GM23338 (cell line): ENCODE measurements around the gene SEMA5A.

Source experiments
- CTCF ChIP-seq, 2 experiments: fragments of 200-600 bp in 1 of 2; sonication (generic) in 1 of 2; conservative IDR thresholded peaks; 2 replicates each; pipeline versions ENCODE4 v1.5.1 to v1.6.1; 2016 to 2017; ENCODE audit warnings: antibody characterized with exemption in 2 of 2, low read depth in 2 of 2, mild to moderate bottlenecking in 2 of 2, moderate library complexity in 1 of 2
- EZH2 ChIP-seq: fragments of 200-600 bp; sonication (generic); IDR thresholded peaks from one replicate; pipeline ENCODE4 v1.8.0; 2017; ENCODE audit warnings: antibody characterized with exemption, mild to moderate bottlenecking, low read depth; ENCODE audit not compliant: unreplicated experiment
- JUNB ChIP-seq: IDR thresholded peaks from one replicate; pipeline ENCODE4 v1.6.1; 2016; ENCODE audit warnings: antibody characterized with exemption; ENCODE audit not compliant: unreplicated experiment
- POLR2AphosphoS5 ChIP-seq: IDR thresholded peaks from 2 replicates; pipeline ENCODE4 v1.6.1; 2016; ENCODE audit warnings: antibody characterized with exemption, low read depth
- REST ChIP-seq: IDR thresholded peaks from one replicate; pipeline ENCODE4 v1.6.1; 2018; ENCODE audit warnings: antibody characterized with exemption; ENCODE audit not compliant: unreplicated experiment
- TF ChIP-seq, protein P1 (sequence below): fragments of 250-450 bp; sonication (Bioruptor Pico); IDR thresholded peaks from 2 replicates; pipeline ENCODE4 v1.5.0; 2020; ENCODE audit warnings: mild to moderate bottlenecking, moderate library complexity

GRCh38 chr5:9035346-9035745 is 510.5 kb downstream of the SEMA5A start:
- TF ChIP-seq CTCF (conservative IDR thresholded peaks at IDR 0.05; ENCODE audit: low read depth in 2 of 2) (no peak), EZH2 (no peak), JUNB (no peak), POLR2AphosphoS5 (no peak), REST (no peak)
- TF ChIP-seq, protein P1, sequence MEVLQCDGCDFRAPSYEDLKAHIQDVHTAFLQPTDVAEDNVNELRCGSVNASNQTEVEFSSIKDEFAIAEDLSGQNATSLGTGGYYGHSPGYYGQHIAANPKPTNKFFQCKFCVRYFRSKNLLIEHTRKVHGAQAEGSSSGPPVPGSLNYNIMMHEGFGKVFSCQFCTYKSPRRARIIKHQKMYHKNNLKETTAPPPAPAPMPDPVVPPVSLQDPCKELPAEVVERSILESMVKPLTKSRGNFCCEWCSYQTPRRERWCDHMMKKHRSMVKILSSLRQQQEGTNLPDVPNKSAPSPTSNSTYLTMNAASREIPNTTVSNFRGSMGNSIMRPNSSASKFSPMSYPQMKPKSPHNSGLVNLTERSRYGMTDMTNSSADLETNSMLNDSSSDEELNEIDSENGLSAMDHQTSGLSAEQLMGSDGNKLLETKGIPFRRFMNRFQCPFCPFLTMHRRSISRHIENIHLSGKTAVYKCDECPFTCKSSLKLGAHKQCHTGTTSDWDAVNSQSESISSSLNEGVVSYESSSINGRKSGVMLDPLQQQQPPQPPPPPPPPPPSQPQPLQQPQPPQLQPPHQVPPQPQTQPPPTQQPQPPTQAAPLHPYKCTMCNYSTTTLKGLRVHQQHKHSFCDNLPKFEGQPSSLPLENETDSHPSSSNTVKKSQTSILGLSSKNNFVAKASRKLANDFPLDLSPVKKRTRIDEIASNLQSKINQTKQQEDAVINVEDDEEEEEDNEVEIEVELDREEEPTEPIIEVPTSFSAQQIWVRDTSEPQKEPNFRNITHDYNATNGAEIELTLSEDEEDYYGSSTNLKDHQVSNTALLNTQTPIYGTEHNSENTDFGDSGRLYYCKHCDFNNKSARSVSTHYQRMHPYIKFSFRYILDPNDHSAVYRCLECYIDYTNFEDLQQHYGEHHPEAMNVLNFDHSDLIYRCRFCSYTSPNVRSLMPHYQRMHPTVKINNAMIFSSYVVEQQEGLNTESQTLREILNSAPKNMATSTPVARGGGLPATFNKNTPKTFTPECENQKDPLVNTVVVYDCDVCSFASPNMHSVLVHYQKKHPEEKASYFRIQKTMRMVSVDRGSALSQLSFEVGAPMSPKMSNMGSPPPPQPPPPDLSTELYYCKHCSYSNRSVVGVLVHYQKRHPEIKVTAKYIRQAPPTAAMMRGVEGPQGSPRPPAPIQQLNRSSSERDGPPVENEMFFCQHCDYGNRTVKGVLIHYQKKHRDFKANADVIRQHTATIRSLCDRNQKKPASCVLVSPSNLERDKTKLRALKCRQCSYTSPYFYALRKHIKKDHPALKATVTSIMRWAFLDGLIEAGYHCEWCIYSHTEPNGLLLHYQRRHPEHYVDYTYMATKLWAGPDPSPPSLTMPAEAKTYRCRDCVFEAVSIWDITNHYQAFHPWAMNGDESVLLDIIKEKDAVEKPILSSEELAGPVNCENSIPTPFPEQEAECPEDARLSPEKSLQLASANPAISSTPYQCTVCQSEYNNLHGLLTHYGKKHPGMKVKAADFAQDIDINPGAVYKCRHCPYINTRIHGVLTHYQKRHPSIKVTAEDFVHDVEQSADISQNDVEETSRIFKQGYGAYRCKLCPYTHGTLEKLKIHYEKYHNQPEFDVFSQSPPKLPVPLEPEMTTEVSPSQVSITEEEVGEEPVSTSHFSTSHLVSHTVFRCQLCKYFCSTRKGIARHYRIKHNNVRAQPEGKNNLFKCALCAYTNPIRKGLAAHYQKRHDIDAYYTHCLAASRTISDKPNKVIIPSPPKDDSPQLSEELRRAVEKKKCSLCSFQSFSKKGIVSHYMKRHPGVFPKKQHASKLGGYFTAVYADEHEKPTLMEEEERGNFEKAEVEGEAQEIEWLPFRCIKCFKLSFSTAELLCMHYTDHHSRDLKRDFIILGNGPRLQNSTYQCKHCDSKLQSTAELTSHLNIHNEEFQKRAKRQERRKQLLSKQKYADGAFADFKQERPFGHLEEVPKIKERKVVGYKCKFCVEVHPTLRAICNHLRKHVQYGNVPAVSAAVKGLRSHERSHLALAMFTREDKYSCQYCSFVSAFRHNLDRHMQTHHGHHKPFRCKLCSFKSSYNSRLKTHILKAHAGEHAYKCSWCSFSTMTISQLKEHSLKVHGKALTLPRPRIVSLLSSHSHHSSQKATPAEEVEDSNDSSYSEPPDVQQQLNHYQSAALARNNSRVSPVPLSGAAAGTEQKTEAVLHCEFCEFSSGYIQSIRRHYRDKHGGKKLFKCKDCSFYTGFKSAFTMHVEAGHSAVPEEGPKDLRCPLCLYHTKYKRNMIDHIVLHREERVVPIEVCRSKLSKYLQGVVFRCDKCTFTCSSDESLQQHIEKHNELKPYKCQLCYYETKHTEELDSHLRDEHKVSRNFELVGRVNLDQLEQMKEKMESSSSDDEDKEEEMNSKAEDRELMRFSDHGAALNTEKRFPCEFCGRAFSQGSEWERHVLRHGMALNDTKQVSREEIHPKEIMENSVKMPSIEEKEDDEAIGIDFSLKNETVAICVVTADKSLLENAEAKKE = no peak
